Purkinje cell (primary cell): ENCODE measurements around the gene PLA2G2E. TPM values are rescaled to one million over a fixed set of nuclear protein-coding genes. Genes with fewer than 3 reads are reported as not detected.

ENCODE experiments used
- polyA plus RNA-seq: library from polyadenylated mRNA; unstranded; fragments of >200 nt; fragmentation: Nextera tagmentation; gene quantifications from 2 replicates; pipeline ENCODE4 v1.2.1, GENCODE V29; 2014

Gene PLA2G2E
- not detected in 2 replicates for polyA plus RNA-seq

GRCh38 chr1:19923137-19923952, at the start of gene PLA2G2E:
Gene PLA2G2E (minus strand): TSS chr1:19923617. CDS start chr1:19923559, 58 bp downstream.

GRCh38 chr1:19882111-19883071, 41.0 kb downstream of the PLA2G2E start, which contains the start of gene OTUD3:
Gene OTUD3 (plus strand): TSS chr1:19882395. CDS start chr1:19882514, 119 bp downstream.

Other genes starting within 250 kb of the PLA2G2E start
- gene TMCO4, start 123.7 kb downstream of the PLA2G2E start, polyA plus RNA-seq = not detected in 2 replicates
- not detected in 2 replicates for gene RNF186, start 108.3 kb downstream of the PLA2G2E start, polyA plus RNA-seq
- 1.2 and 3.8 TPM in 2 replicates for gene OTUD3, start 41.2 kb downstream of the PLA2G2E start, polyA plus RNA-seq
- not detected in 2 replicates for gene PLA2G2A, start 56.0 kb upstream of the PLA2G2E start, polyA plus RNA-seq
- 3.6 and 3.8 TPM in 2 replicates for gene PLA2G5, start 146.6 kb upstream of the PLA2G2E start, polyA plus RNA-seq
- gene PLA2G2D, start 195.9 kb upstream of the PLA2G2E start, polyA plus RNA-seq = 0.55 TPM in 1 of 2 replicates, not detected in the other
- not detected in 2 replicates for gene PLA2G2F, start 215.7 kb upstream of the PLA2G2E start, polyA plus RNA-seq